Suppressor macrophage treated with lipopolysaccharide for 4 hours (primary cell): ENCODE measurements around the gene CFAP100.

Source experiments
- DNase-seq: peaks from one replicate; pipeline ENCODE4 v3.0.0-alpha.2; 2020

Gene CFAP100

GRCh38 chr3:126424039-126424717 lies 29.5 kb downstream of the CFAP100 start:
- DNase-seq, result no peak

DNA sequence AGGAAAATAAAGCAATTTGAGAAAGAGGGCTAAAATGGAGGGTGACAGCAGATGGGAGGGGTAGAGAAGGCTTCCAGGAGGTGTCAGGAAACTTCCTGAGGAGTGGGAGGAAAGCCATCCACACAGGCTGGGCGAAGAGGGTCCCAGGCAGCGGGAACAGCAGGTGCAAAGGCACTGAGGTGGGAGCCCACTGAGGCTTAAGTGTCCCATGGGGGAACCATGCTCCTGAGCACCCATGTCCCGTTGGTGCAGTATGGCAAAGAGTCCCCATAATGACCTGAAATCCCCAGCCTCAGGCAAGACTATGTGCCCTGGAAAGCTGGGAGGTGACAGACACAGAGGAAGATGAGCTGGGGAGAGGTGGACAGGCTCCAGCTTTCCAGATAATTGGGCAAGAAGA lies 30.0 kb downstream of the CFAP100 start:
- no peak for DNase-seq

GRCh38 chr3:126431103-126431534 lies 36.4 kb downstream of the CFAP100 start:
- DNase-seq, result no peak

DNA sequence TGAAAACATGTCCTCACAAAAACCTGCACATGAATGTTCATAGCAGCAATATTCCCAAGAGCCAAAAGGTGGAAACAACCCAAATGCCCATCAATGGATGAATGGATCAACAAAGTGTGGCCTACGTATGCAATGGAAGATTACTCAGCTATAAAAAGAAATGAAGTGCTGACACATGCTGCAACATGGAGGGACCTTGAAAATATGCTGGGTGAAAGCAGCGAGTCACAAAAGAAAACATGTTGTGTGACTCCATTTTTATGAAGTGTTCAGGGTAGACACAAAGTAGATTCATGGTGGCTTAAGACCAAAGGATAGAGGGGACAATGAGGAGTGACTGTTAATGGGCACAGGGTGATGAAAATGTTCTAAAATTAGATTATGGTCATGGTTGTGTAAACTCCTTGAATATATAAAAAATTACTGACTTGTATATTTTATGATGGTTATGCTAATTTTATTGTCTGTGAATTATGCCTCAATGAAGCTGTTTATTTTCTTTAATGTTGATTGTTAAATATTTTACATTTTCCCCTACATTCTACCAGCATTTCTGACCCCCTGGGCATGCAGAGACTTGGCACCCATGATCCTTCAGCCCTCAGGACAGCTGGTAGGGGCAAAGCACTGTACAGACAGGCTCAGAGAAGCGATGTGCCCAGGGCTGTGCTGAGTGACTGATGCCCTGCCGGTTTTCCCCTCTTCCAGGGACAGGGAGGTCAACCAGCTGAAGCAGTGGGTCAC lies 37.8 kb downstream of the CFAP100 start:
- no peak for DNase-seq

GRCh38 chr3:126433105-126433430 lies 38.4 kb downstream of the CFAP100 start:
- DNase-seq, result no peak

- no peak for DNase-seq
Observed at GRCh38 chr3:126433496-126434263, 39.0 kb downstream of the CFAP100 start.

DNA sequence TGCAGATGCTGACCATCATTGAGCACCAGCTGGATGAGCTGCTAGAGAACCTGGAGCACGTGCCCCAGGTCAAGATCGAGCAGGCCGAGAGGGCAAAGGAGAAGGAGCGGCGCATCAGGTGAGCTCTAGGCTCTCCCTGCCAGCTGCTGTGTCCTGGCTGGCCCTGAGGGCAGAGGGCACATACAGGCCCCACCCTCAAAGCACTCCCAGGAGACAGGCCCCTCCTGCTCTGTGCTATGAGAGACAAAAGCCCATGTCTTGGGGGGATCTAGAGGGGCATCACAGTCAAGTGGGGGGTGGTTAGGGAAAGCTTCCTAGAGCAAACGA lies 39.5 kb downstream of the CFAP100 start:
- DNase-seq, result no peak

DNA sequence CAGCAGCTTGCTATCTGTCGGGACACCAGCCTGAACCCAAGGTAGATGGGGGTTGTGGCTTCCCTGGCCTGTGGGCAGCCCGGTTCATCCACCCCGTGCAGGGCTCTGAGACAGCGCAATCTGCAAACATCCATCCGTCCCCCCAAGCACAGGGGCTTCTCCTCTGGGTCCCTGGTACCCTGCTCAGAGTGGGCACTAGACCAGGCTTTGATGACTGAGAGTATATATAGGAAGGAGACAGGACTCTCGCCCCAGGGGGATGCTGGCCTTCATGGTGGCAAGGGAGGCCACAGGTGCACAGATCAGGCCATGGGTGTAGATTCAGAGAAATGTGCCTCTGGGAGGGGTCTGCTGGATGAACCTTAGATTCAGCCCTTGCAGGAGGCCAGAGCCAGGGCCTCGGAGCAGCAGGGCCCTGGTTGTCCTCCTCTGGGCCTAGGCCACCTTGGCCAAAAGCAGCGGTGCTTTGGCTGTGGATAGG lies 40.3 kb downstream of the CFAP100 start:
- DNase-seq, result no peak

GRCh38 chr3:126435456-126436315 lies 41.0 kb downstream of the CFAP100 start:
- DNase-seq, result no peak

DNA sequence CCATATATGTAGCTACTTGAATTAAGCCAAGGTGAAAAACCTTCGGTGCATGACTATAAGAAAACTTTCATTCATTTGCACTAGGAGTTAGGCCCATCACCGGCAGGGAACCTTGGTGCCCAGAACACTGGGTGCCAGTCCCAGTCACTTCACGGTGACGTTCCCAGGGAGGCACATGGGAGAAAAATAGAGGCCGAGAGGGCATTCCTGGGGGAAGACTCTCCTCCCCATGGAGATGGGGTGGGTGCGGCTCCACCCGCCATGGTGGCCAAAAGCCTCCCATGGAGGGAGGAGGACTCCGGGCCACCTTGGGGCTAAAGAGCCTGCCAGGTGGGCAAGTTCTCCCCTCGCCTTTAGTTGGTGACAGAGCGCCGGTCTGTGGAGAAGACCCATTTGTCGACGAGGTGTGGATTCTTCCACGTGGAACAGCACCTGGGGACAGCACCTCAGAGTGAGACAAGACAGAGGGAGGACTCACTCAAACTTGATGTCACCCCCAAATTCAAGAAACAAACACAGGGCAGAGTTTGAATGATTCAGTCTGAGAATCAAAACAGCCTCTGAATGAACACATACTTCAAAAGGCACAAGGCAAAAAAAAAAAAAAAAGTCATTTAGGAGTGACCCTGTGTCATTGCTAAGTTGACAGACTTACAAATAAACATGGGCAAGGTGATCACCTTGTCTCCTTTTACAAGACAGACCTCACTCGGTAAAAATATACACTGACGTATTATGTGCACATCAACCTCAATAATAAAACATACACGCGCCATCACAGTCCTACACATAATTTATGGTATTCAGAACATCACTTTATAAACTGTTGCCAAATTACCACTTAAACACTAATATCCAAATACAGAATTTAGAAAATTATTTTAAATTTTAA lies 42.4 kb downstream of the CFAP100 start:
- DNase-seq, result no peak

DNA sequence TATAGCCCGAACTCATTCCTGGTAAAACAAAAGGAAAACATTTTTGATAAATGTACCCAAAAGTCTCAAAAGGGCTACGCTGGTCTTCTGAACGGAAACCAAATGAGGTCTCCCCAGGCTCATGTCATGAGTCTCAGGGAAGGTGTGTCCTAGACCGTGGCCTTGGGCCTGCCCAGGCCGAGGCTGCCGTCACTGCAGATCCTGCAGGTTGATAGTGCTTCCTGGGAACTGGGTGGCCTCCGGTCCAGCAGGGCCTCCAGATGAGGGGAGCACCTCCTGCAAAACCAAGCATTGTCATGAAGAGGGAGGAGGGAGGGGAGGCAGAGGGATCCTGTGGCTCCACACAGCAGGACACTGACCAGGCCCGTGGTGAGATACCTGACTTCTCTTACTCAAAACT lies 43.5 kb downstream of the CFAP100 start:
- DNase-seq, result no peak

DNA sequence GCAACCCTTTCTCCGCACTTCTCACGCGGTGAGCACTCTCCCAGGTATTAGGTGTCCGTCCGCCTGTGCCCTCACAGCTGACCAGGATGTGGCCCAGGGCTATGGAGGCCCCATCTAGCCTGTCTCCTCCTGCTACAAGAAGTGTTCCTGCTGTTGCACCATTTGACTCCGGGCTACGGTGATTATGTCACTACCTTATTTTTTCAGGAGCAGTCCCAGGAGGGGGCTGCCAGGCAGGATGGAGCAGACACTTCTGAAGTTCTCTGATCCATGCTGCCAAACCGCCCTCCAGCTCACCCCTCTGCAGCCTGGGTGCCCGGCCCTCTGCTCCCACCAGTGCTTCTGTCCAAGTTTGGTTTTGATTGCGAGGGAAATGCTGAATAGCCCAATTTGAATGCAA lies 44.0 kb downstream of the CFAP100 start:
- DNase-seq, result no peak

DNA sequence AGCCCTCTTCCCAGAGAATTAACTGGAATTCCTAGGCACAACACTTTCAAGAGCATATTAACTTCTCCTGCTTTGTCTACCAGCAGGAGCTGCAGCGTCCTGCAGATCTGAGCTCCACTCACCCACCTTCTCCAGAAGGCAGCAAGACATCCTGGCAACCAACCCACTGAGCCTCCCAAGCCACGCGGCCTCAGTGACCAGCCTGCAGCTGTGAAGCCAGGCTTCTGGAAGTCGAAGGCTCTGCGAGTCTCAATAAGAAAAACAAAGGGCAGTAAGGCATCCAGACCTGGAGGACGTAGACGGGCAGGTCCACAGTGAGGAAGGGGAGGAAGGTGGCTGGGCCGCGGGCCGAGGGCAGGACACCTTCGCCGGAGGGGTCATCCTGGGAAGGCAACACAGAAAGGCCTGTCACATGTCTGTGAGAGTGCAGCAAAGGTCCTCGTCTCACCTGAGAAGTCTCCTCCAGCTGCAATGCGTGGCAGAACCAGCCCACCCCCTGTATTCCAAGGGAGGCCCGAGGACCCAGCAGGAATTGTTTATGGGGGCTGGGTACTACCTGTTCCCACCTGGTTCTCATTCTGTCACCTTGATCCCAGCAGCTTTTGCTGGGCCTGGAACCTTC lies 44.7 kb downstream of the CFAP100 start:
- no peak for DNase-seq

GRCh38 chr3:126439968-126440708 lies 45.4 kb downstream of the CFAP100 start:
- DNase-seq, result no peak

DNA sequence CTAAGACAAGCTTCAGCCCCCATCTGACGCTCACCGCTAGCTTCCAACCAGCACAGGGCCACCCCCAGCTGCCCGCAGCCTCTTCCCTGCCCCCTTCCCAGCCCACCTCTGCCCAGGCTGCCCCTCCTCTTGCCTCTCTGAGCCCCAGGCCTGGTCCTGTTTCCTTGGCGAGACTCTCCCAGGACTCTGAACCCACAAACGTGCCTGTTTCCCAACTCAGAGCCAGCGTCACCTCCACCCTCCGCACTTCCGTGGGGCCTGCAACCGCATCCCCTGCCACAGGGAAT lies 45.9 kb downstream of the CFAP100 start:
- no peak for DNase-seq

DNA sequence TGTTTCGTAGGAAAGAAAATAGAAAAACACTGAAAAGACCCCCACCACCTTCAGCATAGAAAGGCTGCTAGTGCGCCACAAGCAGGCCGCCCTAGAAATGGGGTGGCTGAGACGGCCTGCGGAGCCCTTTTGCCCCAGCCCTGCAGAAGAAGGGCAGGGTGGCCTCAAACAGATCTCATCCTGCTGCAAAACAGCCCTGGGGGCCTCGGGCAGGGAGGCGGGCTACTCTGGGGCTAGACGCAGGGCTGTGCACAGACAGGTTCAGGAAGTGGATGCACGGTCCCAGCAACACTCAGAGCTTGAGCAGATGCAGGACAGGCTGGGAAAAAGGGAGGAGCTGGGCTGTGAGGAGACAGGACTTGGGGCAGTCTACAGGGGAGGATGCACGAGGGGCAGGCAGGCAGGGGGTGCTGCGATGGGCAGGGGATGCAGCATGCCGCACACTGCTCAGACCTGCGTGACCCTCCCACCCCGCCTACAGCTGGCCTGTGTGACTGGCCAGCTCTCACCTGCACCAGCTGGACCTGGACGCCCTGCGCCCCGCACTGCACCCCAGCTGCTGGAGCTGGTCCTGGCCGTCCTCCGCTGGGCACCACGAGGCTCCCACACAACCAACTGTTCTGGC lies 46.7 kb downstream of the CFAP100 start:
- DNase-seq, result no peak

- DNase-seq, result no peak
Observed at GRCh38 chr3:126442094-126442855, 47.6 kb downstream of the CFAP100 start.

DNA sequence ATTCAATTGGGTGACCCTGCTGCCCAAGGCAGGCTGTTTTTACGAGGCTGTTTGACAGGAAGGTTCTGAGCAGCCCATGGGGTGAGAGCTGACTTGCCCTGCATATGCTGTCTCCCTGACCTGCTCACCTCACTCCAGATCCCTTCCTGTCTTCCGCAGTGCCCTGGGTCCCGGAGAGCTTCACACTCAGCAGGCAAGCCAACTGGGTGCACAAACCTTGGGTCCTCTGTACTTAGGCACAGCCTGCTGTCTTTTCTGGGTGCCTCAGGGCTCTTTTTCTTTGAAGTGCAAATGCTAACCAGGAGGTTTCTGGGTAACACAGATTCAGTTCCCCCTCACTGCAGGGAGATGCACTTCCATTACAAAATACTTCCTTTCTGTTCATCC lies 48.1 kb downstream of the CFAP100 start:
- DNase-seq, result no peak

DNA sequence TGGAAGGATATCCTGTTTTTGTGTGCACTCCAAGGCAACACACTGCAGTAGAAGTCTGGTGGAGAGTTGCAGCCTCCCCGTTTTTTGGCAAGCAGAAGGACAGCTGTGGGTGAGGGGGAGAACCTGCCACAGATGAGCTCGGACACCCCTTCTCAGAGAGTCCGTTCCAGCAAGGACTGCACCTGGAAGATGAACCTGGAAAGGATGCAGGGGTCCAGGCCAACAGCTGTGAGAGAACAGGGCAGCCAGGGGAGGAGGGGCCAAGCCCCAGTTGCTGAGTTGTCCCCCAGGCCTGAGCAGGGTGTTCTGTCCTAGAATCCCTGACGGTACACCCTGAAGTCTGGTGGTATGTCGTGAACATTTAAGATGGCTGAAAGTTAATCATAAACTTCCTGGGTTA lies 50.8 kb downstream of the CFAP100 start:
- DNase-seq, result no peak

- no peak for DNase-seq
Observed at GRCh38 chr3:126446301-126446700, 51.6 kb downstream of the CFAP100 start.
